ENCODE data around the gene NUTF2.

GRCh38 chr16:67879936-67880335, 33.2 kb downstream of the NUTF2 start:
- TF ChIP-seq, protein P1, sequence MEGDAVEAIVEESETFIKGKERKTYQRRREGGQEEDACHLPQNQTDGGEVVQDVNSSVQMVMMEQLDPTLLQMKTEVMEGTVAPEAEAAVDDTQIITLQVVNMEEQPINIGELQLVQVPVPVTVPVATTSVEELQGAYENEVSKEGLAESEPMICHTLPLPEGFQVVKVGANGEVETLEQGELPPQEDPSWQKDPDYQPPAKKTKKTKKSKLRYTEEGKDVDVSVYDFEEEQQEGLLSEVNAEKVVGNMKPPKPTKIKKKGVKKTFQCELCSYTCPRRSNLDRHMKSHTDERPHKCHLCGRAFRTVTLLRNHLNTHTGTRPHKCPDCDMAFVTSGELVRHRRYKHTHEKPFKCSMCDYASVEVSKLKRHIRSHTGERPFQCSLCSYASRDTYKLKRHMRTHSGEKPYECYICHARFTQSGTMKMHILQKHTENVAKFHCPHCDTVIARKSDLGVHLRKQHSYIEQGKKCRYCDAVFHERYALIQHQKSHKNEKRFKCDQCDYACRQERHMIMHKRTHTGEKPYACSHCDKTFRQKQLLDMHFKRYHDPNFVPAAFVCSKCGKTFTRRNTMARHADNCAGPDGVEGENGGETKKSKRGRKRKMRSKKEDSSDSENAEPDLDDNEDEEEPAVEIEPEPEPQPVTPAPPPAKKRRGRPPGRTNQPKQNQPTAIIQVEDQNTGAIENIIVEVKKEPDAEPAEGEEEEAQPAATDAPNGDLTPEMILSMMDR (conservative IDR thresholded peaks at IDR 0.05) = no peak
- TF ChIP-seq ZFX (IDR thresholded peaks at IDR 0.05) = no peak
